PC-9 (cell line): Measurements from ENCODE around the gene GBX2.
A peak's percentile ranks its signal among the peaks of the same experiment; 100 is the strongest.

Experiments
- CTCF ChIP-seq: fragments of 200-600 bp; sonication (generic); conservative IDR thresholded peaks from 2 replicates; pipeline ENCODE4 v1.6.1; 2017; ENCODE audit warnings: mixed run types, antibody characterized with exemption, mild to moderate bottlenecking, moderate library complexity
- EZH2 ChIP-seq: fragments of 200-600 bp; sonication (generic); IDR thresholded peaks from 2 replicates; pipeline ENCODE4 v1.8.0; 2017; ENCODE audit warnings: antibody characterized with exemption, low read depth

DNA sequence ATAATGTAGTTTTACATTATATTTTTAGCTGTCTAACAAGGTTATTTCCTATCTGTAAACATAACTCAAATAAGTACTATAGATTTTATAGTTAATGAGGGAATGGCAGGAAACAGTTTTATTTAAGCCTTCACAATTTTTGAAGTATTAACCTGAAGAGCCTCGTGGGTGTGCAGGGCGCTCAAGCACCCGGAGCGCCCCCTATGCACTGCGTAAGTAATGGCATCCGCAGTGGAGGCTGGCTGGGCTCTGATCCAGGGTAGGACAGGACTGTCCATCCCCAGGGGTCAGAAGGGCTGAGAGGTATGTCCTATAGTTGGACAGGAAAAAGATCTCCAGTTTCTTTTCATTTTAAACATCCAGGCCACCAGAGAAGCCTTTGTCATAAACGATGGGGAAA, 8.2 kb upstream of the GBX2 start:
- TF ChIP-seq EZH2 (no peak), CTCF (peak; percentile 60)
